Glutamatergic neuron (in vitro differentiated cells): ENCODE measurements around the gene LMF2. TPM values are rescaled to one million over a fixed set of nuclear protein-coding genes. Genes with fewer than 3 reads are reported as not detected.
A peak's percentile ranks its signal among the peaks of the same experiment; 100 is the strongest.

Source experiments
- DNase-seq: peaks from one replicate; pipeline ENCODE4 v3.0.0; 2022
- H3K27ac Mint-ChIP-seq: one replicate; pipeline ENCODE4 v1.8.0; 2020; ENCODE audit warnings: mild to moderate bottlenecking, mixed read lengths, inconsistent platforms; ENCODE audit not compliant: unreplicated experiment
- H3K27me3 Mint-ChIP-seq: one replicate; pipeline ENCODE4 v1.8.0; 2020; ENCODE audit warnings: mild to moderate bottlenecking, moderate library complexity, mixed read lengths, inconsistent platforms; ENCODE audit not compliant: unreplicated experiment
- H3K36me3 Mint-ChIP-seq: one replicate; pipeline ENCODE4 v1.8.0; 2020; ENCODE audit warnings: mild to moderate bottlenecking, mixed read lengths, inconsistent platforms; ENCODE audit not compliant: unreplicated experiment
- H3K4me1 Mint-ChIP-seq: one replicate; pipeline ENCODE4 v1.8.0; 2020; ENCODE audit warnings: mild to moderate bottlenecking, low read depth, mixed read lengths, inconsistent platforms; ENCODE audit not compliant: unreplicated experiment
- H3K4me3 Mint-ChIP-seq: one replicate; pipeline ENCODE4 v1.8.0; 2020; ENCODE audit warnings: mild to moderate bottlenecking, mixed read lengths, inconsistent platforms; ENCODE audit not compliant: unreplicated experiment
- H3K9me3 Mint-ChIP-seq: one replicate; pipeline ENCODE4 v1.8.0; 2020; ENCODE audit warnings: mild to moderate bottlenecking, moderate library complexity, mixed read lengths, inconsistent platforms; ENCODE audit not compliant: unreplicated experiment
- total RNA-seq: library from RNA; stranded (reverse); fragmentation: NEBNext Ultra II Directional; extraction: Animal tissue kit (Norgen Biotek cat#: 25700); gene quantifications from one replicate; pipeline ENCODE4 v1.2.1, GENCODE V29; 2021; ENCODE audit not compliant: unreplicated experiment
- TF ChIP-seq, protein P1 (sequence below): fragments of 200-600 bp; sonication (generic); IDR thresholded peaks from one replicate; pipeline ENCODE4 v1.5.0; 2021; ENCODE audit not compliant: partially characterized antibody, unreplicated experiment

The LMF2 gene
- total RNA-seq, 1 donor from 2014 or later: 62.2 TPM

DNA sequence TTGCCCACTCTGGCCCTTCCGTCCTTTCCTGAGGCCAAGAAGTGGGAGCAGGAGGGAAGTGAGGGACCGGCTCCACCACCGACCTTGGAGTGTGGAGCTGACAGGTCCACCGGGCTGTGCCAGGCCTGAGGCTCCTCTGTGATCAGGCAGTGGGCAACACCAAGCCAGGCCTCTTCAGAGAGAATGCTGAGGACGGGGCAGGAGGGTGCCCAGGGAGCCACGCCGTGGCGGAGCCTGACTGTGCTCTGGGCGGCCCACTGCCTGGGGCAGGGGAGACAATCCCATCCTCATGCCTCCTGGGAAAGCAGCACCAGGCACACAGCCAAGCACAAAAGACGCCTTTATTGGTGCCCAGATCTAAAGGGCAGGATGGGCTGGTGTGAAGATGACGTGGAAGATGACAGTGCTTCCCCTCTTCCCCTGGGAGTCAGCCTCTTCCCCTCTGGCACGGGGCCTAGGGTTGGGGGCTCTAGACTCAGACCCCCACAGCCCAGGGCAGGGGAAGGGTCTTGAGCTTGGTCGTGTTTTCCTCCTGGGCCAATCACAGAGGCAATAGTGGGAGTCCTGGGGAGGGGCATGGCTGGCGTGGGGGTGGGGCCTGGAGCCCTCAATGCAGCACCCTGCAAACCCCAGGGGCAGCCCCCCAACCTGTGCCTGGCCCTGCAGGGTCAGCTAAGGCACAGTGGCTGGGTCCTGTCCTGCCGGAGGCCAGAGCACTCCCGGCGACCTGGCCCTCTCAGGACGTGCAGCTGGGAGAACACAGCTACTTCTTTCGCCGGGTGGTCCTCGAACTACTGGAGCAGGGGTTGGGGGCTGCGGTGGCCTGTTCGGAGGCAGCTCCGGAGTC lies 4.7 kb downstream of the LMF2 start:
- TF ChIP-seq, protein P1, sequence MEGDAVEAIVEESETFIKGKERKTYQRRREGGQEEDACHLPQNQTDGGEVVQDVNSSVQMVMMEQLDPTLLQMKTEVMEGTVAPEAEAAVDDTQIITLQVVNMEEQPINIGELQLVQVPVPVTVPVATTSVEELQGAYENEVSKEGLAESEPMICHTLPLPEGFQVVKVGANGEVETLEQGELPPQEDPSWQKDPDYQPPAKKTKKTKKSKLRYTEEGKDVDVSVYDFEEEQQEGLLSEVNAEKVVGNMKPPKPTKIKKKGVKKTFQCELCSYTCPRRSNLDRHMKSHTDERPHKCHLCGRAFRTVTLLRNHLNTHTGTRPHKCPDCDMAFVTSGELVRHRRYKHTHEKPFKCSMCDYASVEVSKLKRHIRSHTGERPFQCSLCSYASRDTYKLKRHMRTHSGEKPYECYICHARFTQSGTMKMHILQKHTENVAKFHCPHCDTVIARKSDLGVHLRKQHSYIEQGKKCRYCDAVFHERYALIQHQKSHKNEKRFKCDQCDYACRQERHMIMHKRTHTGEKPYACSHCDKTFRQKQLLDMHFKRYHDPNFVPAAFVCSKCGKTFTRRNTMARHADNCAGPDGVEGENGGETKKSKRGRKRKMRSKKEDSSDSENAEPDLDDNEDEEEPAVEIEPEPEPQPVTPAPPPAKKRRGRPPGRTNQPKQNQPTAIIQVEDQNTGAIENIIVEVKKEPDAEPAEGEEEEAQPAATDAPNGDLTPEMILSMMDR: no peak
- H3K4me3 Mint-ChIP-seq: no peak overlapping the region
- no peaks in the 10 kb centered on the region for H3K36me3 Mint-ChIP-seq
- H3K9me3 Mint-ChIP-seq: peaks cover 6% of the 10 kb centered on the region
- H3K4me1 Mint-ChIP-seq: no peaks in the 10 kb centered on the region
- DNase-seq: peak; percentile 15
- peaks cover 3% of the 10 kb centered on the region for H3K27me3 Mint-ChIP-seq
- no peak overlapping the region for H3K27ac Mint-ChIP-seq

DNA sequence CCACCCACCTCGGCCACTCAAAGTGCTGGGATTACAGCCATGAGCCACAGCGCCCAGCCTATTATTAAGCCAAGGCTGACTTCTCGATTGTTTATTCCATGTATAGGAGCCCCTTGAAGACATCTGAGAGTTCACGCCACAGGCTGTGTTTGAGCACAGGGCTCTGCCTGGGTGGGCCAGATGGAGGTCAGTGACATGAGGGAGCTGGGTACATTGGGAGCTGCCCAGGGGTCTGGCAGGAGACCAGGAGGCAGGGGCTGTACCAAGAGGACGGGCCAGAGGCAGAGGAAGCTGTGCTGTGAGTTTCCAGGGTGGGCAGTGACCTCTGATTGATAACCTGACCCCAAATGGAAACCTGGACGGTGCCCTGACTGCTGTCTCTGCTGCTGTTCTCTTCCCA lies 5.4 kb downstream of the LMF2 start:
- peaks cover 4% of the 10 kb centered on the region for H3K9me3 Mint-ChIP-seq
- H3K27ac Mint-ChIP-seq: no peak overlapping the region
- TF ChIP-seq, protein P1: no peak
- no peak overlapping the region for H3K4me3 Mint-ChIP-seq
- no peaks in the 10 kb centered on the region for H3K36me3 Mint-ChIP-seq
- H3K4me1 Mint-ChIP-seq: no peaks in the 10 kb centered on the region
- peak; percentile 13 for DNase-seq
- peaks cover 1% of the 10 kb centered on the region for H3K27me3 Mint-ChIP-seq

DNA sequence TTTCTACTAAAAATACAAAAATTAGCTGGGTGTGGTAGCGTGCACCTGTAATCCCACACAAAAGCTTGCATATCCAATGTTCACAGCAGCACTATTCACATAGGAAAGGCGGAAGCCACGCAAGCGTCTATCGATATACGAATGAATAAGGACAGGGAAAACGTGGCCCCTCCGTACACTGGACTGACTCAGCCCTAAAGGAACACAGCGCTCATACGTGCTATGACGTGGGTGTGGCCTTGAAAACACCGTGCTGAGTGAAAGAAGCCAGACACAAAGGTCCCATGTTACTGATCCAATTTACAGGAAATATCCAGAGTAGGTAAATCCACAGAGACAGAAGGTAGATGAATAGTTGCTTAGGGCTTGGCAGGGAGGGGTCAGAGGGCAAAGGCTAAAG lies 7.0 kb downstream of the LMF2 start:
- Mint-ChIP-seq H3K4me1 (no peaks in the 10 kb centered on the region), H3K36me3 (no peaks in the 10 kb centered on the region), H3K9me3 (peaks cover 2% of the 10 kb centered on the region), H3K4me3 (no peak overlapping the region), H3K27ac (no peak overlapping the region), H3K27me3 (no peaks in the 10 kb centered on the region)
- DNase-seq: no peak
- TF ChIP-seq, protein P1: no peak

DNA sequence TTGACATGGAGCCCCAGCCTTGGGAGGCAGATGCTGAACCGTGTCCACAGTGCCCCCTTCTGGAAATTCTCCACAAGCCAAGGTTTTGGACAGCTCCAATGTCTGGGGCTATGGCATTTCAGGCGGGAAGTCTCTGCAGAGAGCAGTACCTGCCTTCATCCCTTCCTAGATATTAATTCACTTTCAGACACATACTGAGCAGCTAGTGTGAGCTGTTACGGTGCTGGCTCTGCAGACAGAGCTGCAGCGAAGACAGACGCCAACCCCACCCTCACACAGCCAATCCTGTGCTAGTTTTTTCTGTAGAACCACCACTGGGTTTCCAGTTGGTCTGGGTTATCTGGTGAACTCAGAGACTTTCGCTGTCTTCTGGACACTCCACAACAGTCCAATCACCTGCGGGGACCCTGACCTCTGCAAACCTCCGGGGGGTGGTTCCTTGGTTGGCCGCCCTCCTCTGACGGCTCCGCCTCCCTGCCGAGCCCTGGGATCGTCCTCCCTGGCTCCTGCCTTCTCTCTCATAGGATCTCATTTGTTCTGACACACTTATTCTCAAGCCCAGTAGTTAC lies 9.1 kb downstream of the LMF2 start:
- peaks cover 2% of the 10 kb centered on the region for H3K9me3 Mint-ChIP-seq
- no peaks in the 10 kb centered on the region for H3K27me3 Mint-ChIP-seq
- H3K4me3 Mint-ChIP-seq: peak overlapping the region; percentile 16
- DNase-seq: peak; percentile 77
- no peaks in the 10 kb centered on the region for H3K36me3 Mint-ChIP-seq
- H3K27ac Mint-ChIP-seq: peak overlapping the region; percentile 29
- TF ChIP-seq, protein P1: peak; percentile 60
- no peaks in the 10 kb centered on the region for H3K4me1 Mint-ChIP-seq

DNA sequence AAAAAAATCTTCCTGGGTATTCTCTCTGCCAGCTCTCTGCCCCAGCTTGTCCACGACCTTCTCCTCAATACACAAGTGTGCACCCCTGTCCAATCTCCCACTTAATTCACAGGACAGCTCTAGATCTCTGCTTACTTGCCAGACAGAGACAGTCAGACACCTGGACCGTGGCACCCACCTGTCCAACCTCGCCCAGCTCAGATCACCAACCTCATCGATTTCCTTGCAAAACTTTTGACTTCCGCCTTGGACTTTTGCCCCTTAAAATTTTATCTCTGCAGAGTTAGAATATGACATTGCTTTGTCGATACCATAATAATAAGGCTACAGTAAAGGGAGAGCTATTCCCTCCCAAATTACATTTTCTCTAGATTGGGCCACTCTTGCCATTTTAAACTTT lies 10.4 kb downstream of the LMF2 start:
- Mint-ChIP-seq H3K4me3 (no peak overlapping the region), H3K36me3 (no peaks in the 10 kb centered on the region), H3K9me3 (peaks cover 2% of the 10 kb centered on the region), H3K27ac (no peak overlapping the region), H3K27me3 (no peaks in the 10 kb centered on the region), H3K4me1 (no peaks in the 10 kb centered on the region)
- DNase-seq: no peak
- TF ChIP-seq, protein P1: no peak
